ENCODE measurements around the gene MYO6. TPM values are rescaled to one million over a fixed set of nuclear protein-coding genes. Genes with fewer than 3 reads are reported as not detected.
A peak's percentile ranks its signal among the peaks of the same experiment; 100 is the strongest.

The MYO6 gene
- total RNA-seq, 3 donors from 2014 or later (not counting 1 experiment from before 2014, with no cell fraction given): 3.7 to 9.2 (median 6.6) TPM

- Histone ChIP-seq H3K27me3 (ENCODE audit: control insufficient read depth, insufficient read depth, low read length) (no peaks in the 10 kb centered on the region), H3K4me1 (ENCODE audit: control insufficient read depth, insufficient read depth, low read length) (no peaks in the 10 kb centered on the region), H3K27ac (ENCODE audit: low read length) (no peak overlapping the region), H3K4me3 (ENCODE audit: low read length) (no peak overlapping the region), H3K36me3 (ENCODE audit: control insufficient read depth, insufficient read depth, low read length) (no peaks in the 10 kb centered on the region), H3K9me3 (ENCODE audit: control insufficient read depth, insufficient read depth, low read length) (no peaks in the 10 kb centered on the region)
- no peak overlapping the region for H3K27ac Mint-ChIP-seq
- ATAC-seq (no peak), DNase-seq (no peak)
- no peaks in the 10 kb centered on the region for H3K27me3 Mint-ChIP-seq (ENCODE audit: low read depth in 2 of 2)
- no peaks in the 10 kb centered on the region for H3K36me3 Mint-ChIP-seq
- intact Hi-C loops (cut with micrococcal nuclease): no loop called here
- WGBS (ENCODE audit: insufficient coverage): no CpG with 5 or more reads among the region's 2 CpGs
- no peaks in the 10 kb centered on the region for H3K4me1 Mint-ChIP-seq
- no peaks in the 10 kb centered on the region for H3K9me3 Mint-ChIP-seq
- no peak overlapping the region for H3K4me3 Mint-ChIP-seq
- no peak for TF ChIP-seq CTCF (IDR thresholded peaks at IDR 0.05)
Measured at GRCh38 chr6:75853806-75854205, 104.8 kb downstream of the MYO6 start.

GRCh38 chr6:75855052-75855451 is 106.0 kb downstream of the MYO6 start:
- intact Hi-C loops (cut with micrococcal nuclease): no loop called here
- H3K4me3 Mint-ChIP-seq: no peak overlapping the region
- ATAC-seq (no peak), DNase-seq (peak in 1 of 2 donors; percentile 48)
- H3K36me3 Mint-ChIP-seq: peaks cover 3% of the 10 kb centered on the region
- 0% methylated on average over 1 of the region's 1 CpG for WGBS (ENCODE audit: insufficient coverage)
- no peak overlapping the region for H3K27ac Mint-ChIP-seq
- Histone ChIP-seq H3K27ac (ENCODE audit: low read length) (no peak overlapping the region), H3K4me3 (ENCODE audit: low read length) (no peak overlapping the region), H3K36me3 (ENCODE audit: control insufficient read depth, insufficient read depth, low read length) (no peaks in the 10 kb centered on the region), H3K27me3 (ENCODE audit: control insufficient read depth, insufficient read depth, low read length) (no peaks in the 10 kb centered on the region), H3K9me3 (ENCODE audit: control insufficient read depth, insufficient read depth, low read length) (no peaks in the 10 kb centered on the region), H3K4me1 (ENCODE audit: control insufficient read depth, insufficient read depth, low read length) (no peaks in the 10 kb centered on the region)
- TF ChIP-seq CTCF (IDR thresholded peaks at IDR 0.05): no peak
- no peaks in the 10 kb centered on the region for H3K9me3 Mint-ChIP-seq
- peaks cover 0 to 3% of the 10 kb centered on the region in 2 donors for H3K27me3 Mint-ChIP-seq (ENCODE audit: low read depth in 2 of 2)
- H3K4me1 Mint-ChIP-seq: no peaks in the 10 kb centered on the region

GRCh38 chr6:75856902-75857301 is 107.9 kb downstream of the MYO6 start:
- Histone ChIP-seq H3K4me1 (ENCODE audit: control insufficient read depth, insufficient read depth, low read length) (no peaks in the 10 kb centered on the region), H3K27me3 (ENCODE audit: control insufficient read depth, insufficient read depth, low read length) (no peaks in the 10 kb centered on the region), H3K36me3 (ENCODE audit: control insufficient read depth, insufficient read depth, low read length) (no peaks in the 10 kb centered on the region), H3K4me3 (ENCODE audit: low read length) (no peak overlapping the region), H3K9me3 (ENCODE audit: control insufficient read depth, insufficient read depth, low read length) (no peaks in the 10 kb centered on the region), H3K27ac (ENCODE audit: low read length) (no peak overlapping the region)
- no peak for DNase-seq
- intact Hi-C loops (cut with micrococcal nuclease): no loop called here
- no peak overlapping the region for H3K4me3 Mint-ChIP-seq
- peaks cover 0 to 4% of the 10 kb centered on the region in 2 donors for H3K27me3 Mint-ChIP-seq (ENCODE audit: low read depth in 2 of 2)
- H3K4me1 Mint-ChIP-seq: no peaks in the 10 kb centered on the region
- 70% methylated on average over 1 of the region's 1 CpG for WGBS (ENCODE audit: insufficient coverage)
- H3K27ac Mint-ChIP-seq: no peak overlapping the region
- no peak for ATAC-seq
- peaks cover 5% of the 10 kb centered on the region for H3K36me3 Mint-ChIP-seq
- no peak for TF ChIP-seq CTCF (IDR thresholded peaks at IDR 0.05)
- no peaks in the 10 kb centered on the region for H3K9me3 Mint-ChIP-seq

GRCh38 chr6:75863001-75863400 is 114.0 kb downstream of the MYO6 start:
- no peaks in the 10 kb centered on the region for H3K27me3 ChIP-seq (ENCODE audit: control insufficient read depth, insufficient read depth, low read length)
- 76% methylated on average over 3 of the region's 3 CpGs for WGBS (ENCODE audit: insufficient coverage)
- intact Hi-C loops (cut with micrococcal nuclease): no loop called here
- DNase-seq (no peak), ATAC-seq (no peak)
- H3K9me3 Mint-ChIP-seq: no peaks in the 10 kb centered on the region
- no peak overlapping the region for H3K4me3 Mint-ChIP-seq
- H3K27me3 Mint-ChIP-seq (ENCODE audit: low read depth in 2 of 2): peaks cover 0 to 4% of the 10 kb centered on the region in 2 donors
- no peak overlapping the region for H3K4me3 ChIP-seq (ENCODE audit: low read length)
- H3K4me1 Mint-ChIP-seq: no peaks in the 10 kb centered on the region
- no peaks in the 10 kb centered on the region for H3K9me3 ChIP-seq (ENCODE audit: control insufficient read depth, insufficient read depth, low read length)
- no peaks in the 10 kb centered on the region for H3K4me1 ChIP-seq (ENCODE audit: control insufficient read depth, insufficient read depth, low read length)
- TF ChIP-seq CTCF (IDR thresholded peaks at IDR 0.05): no peak
- H3K36me3 Mint-ChIP-seq: peaks cover 5% of the 10 kb centered on the region
- no peak overlapping the region for H3K27ac Mint-ChIP-seq
- H3K27ac ChIP-seq (ENCODE audit: low read length): no peak overlapping the region
- no peaks in the 10 kb centered on the region for H3K36me3 ChIP-seq (ENCODE audit: control insufficient read depth, insufficient read depth, low read length)

Measured in natural killer cell (primary cell).